HG02610 (cell line): ENCODE results near the gene KCNC4.

Experiments used
- ATAC-seq: cut with Tn5 transposase; IDR thresholded peaks from one replicate; pipeline ENCODE4 v1.9.1; 2021; ENCODE audit warnings: mild to moderate bottlenecking, moderate library complexity; ENCODE audit not compliant: unreplicated experiment

The KCNC4 gene

DNA sequence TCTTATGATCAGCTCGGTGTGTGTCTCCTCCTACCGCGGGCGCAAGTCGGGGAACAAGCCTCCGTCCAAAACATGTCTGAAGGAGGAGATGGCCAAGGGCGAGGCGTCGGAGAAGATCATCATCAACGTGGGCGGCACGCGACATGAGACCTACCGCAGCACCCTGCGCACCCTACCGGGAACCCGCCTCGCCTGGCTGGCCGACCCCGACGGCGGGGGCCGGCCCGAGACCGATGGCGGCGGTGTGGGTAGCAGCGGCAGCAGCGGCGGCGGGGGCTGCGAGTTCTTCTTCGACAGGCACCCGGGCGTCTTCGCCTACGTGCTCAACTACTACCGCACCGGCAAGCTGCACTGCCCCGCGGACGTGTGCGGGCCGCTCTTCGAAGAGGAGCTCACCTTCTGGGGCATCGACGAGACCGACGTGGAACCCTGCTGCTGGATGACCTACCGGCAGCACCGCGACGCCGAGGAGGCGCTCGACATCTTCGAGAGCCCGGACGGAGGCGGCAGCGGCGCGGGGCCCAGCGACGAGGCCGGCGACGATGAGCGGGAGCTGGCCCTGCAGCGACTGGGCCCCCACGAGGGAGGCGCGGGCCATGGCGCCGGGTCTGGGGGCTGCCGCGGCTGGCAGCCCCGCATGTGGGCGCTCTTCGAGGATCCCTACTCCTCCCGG is 1.5 kb downstream of the KCNC4 start:
- ATAC-seq = no peak

GRCh38 chr1:110212169-110213142 is 2.3 kb downstream of the KCNC4 start:
- ATAC-seq = no peak

GRCh38 chr1:110213143-110213540 is 3.0 kb downstream of the KCNC4 start:
- no peak for ATAC-seq

- ATAC-seq = no peak
Measured at GRCh38 chr1:110214454-110215404, 4.6 kb downstream of the KCNC4 start.

DNA sequence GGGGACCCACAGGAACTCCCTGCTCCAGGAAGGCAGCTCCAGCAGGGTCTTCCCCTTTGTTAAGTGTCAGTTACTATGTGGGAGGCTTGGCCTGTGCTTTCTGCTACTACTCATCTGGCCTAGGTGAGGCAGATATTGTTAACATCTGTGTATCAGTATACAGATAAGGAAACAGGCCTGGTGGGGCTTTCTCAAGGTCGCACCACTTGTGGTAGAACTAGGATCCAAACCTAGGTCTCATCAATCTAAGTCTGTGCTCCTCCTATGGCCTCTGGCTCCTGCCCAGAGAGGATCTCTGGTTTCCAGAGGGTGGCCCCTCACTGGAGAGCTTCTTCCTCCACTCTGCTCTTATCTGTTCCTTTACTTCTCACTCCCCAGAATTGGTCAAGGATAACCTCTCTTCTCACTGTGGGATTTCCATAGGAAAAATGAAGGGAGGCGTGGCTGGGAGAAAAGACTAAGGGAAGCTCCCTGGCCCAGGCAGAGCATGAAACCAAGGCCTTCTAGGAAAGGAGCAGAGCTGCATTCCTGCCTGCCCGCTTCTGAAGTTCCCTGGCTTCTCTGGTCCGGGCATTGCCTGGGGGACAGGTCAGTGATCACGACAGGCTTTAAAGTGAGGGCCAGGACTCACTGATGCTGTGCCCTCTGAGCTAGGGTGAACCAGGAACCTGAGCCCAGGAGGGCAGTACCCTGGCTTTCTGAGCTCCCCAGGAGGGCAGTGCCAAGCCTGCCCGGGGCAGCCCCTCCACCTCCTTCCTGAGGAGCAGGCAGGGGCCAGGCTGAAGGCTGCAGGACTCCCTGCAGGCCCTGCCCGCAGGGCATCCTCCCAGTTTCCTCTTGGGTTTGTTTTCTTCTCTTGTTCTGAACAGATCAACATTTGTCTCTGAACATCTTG is 5.8 kb downstream of the KCNC4 start:
- no peak for ATAC-seq

GRCh38 chr1:110216844-110217444 is 6.8 kb downstream of the KCNC4 start:
- no peak for ATAC-seq

GRCh38 chr1:110218137-110218536 is 8.0 kb downstream of the KCNC4 start:
- no peak for ATAC-seq

- no peak for ATAC-seq
Measured at GRCh38 chr1:110218739-110219138, 8.6 kb downstream of the KCNC4 start.

DNA sequence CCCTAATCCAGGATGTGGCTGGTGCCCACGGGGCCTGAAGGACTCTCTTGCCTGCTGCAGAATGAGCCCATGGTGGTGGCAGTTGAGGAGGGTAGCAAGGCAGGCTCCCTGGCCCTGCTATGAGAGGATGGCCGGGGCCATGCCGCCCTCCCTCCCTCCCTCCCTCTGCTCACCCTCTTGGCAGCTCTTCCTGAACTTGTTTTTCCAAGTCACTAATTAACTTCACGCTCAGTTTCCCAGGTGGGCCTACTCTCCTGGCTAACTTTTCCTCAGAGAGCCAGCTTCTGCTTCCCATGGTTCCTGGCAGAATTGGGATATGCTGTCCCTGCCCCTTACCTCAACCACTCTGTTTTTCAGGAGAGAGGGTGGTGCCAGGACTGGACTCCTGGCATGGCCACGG is 10.2 kb downstream of the KCNC4 start:
- ATAC-seq = no peak

DNA sequence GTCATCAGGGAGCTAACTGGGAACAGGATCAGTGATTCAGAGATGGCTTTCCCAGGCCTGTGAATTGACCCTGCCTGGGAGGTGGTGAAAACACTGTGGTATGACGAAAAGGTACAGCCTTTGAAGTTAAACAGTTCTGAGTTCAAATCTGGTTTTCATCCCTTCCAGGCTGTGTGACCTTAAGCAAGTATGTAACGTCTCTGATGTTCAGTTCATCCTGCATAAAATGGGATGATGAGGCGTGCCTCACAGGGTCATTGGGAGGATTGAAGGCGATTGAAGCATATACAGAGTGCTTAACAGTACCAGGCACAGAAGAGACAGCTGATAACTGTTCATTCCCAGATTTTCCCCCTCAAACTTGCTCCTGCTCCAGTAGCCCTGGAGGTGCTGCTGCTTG is 11.0 kb downstream of the KCNC4 start:
- ATAC-seq = no peak

- no peak for ATAC-seq
Measured at GRCh38 chr1:110223127-110223526, 13.0 kb downstream of the KCNC4 start.

DNA sequence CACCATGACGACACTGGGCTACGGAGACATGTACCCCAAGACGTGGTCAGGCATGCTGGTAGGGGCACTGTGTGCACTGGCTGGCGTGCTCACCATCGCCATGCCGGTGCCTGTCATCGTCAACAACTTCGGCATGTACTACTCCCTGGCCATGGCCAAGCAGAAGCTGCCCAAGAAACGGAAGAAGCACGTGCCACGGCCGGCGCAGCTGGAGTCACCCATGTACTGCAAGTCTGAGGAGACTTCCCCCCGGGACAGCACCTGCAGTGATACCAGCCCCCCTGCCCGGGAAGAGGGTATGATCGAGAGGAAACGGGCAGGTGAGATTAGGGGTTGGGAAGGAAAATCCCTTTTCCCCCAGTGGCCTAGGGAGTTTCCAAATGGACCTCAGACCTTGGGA is 13.5 kb downstream of the KCNC4 start:
- ATAC-seq = no peak

GRCh38 chr1:110224240-110224995 is 14.3 kb downstream of the KCNC4 start:
- no peak for ATAC-seq

DNA sequence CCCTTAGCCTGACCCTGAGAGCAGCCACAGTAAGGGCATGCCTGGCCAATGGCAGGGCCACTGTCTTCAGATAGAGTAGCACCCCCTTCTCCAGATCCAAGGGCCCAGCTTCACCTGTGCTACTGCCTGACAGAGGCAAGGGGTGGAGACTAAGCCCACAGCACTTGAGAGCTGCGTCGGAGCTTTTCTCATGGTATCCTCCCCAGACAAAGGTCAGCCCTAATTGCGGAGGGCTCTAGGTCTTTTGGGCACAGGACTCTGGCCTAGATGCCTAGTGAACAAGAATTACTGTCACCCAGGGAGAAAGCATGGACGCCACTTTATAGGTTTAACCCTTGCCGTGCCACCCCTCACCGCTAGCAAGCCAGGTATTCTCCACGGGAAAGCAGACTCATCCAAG is 15.1 kb downstream of the KCNC4 start:
- ATAC-seq = no peak

- ATAC-seq = no peak
Measured at GRCh38 chr1:110225756-110226404, 15.8 kb downstream of the KCNC4 start.

- ATAC-seq = no peak
Measured at GRCh38 chr1:110227774-110228173, 17.7 kb downstream of the KCNC4 start.

DNA sequence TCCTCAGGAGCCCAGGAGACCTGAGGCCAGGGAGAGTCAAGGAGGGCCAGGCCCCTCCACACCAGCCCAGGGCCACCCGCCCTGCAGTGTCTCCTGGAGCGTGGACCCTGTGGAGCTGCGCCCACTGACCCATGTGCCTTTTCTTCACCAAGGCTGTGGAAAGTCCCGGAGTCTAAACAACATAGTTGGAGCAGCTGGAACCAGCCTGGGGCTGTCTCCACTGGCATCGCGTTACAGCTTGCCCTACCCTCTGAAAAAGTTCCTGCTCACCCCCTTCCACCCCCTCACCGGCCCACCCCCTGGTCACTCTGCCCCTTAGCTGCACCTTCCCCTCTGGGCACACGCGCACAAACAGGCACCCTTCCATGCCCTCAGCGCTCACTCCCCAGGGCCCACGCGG is 18.3 kb downstream of the KCNC4 start:
- no peak for ATAC-seq

DNA sequence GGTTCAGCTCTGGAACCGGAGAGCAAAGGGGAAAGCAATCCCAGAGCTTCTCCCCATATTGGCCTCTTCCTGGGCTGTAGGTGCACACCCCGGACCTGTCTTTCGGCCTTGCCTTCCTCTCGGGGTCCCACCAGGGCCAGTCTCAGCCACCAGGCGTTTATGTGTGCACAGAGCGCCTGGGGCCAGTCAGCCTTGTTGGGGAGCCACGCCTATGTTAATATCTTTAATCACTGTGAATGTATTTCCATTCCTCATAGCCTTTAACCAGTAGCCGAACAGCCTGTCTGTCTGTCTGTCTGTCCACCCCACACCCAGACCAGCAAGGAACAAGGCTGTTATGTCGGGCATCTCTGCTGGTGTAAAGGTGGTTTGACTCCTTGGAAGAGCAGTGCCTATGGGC is 18.8 kb downstream of the KCNC4 start:
- ATAC-seq = no peak
